GM18517 (cell line): Measurements from ENCODE around the gene ORAI3.

Experiments
- ATAC-seq: cut with Tn5 transposase; IDR thresholded peaks from one replicate; pipeline ENCODE4 v1.9.1; 2021; ENCODE audit warnings: mild to moderate bottlenecking, moderate library complexity; ENCODE audit not compliant: unreplicated experiment

The ORAI3 gene

DNA sequence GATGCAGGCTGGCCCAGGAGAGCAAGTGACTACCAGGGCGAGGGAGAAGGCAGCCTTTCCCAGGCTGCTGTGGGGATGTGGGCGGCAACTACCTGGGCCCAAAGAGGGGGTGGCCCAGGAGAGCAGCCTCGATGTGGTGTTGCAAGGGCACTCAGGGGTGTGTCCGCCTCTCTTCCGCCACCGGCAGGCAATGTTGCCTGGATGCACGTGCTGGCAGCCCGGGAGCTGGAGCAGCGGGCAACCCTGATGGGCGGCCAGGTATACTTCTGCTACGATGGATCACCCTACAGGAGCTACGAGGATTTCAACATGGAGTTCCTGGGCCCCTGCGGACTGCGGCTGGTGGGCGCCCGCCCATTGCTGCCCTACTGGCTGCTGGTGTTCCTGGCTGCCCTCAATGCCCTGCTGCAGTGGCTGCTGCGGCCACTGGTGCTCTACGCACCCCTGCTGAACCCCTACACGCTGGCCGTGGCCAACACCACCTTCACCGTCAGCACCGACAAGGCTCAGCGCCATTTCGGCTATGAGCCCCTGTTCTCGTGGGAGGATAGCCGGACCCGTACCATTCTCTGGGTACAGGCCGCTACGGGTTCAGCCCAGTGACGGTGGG, 38.8 kb downstream of the ORAI3 start:
- ATAC-seq, result no peak

DNA sequence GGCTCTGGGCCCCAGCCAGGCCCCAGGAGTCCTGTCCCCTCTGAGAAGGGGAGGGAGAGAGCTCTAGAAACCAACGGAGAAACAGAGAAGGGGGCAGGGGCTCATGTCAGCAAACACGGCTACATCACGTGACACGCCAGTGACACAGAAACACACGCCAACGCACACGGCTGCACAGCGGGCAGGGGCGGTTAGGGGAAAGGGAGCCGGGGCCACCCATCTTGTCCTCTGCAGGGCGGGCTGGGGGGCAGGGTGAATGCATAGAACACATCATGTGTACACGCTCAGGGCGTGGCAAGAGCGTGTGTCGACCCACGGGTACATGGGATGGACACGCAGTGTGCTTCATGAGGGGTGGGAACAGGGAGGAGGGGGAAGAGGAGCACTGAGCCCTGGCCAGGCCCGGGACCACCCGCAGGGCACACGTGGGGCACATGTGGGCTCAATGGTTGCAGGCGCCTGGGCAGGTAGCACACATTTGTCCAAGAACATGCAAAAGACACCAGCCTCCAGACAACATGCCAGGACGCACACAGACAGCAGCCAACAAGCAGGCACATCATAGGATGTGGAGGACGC, 40.7 kb downstream of the ORAI3 start:
- ATAC-seq, result no peak

- no peak for ATAC-seq
Observed at GRCh38 chr16:30990105-30990504, 41.2 kb downstream of the ORAI3 start.

DNA sequence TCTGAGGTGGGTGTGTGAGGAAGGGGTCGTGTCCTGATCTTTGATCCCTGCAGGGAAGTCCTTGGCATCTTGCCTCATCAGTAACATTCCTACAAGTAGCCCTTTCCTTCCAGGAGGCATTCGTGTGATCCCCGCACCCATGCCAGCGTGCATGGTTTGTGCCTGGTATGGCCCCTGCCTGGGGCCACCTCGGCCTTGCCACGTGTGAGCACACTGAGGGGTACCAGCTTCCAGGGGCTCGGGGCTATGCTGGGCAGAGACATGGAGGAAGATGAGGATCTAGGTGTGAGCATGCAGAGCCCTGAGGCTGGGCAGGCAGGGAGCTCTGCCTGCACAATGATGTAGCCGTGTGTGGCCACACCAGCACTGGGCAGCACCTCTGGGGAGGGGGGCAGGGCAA, 42.2 kb downstream of the ORAI3 start:
- ATAC-seq, result no peak

GRCh38 chr16:30992276-30992780, 43.5 kb downstream of the ORAI3 start:
- ATAC-seq, result no peak

DNA sequence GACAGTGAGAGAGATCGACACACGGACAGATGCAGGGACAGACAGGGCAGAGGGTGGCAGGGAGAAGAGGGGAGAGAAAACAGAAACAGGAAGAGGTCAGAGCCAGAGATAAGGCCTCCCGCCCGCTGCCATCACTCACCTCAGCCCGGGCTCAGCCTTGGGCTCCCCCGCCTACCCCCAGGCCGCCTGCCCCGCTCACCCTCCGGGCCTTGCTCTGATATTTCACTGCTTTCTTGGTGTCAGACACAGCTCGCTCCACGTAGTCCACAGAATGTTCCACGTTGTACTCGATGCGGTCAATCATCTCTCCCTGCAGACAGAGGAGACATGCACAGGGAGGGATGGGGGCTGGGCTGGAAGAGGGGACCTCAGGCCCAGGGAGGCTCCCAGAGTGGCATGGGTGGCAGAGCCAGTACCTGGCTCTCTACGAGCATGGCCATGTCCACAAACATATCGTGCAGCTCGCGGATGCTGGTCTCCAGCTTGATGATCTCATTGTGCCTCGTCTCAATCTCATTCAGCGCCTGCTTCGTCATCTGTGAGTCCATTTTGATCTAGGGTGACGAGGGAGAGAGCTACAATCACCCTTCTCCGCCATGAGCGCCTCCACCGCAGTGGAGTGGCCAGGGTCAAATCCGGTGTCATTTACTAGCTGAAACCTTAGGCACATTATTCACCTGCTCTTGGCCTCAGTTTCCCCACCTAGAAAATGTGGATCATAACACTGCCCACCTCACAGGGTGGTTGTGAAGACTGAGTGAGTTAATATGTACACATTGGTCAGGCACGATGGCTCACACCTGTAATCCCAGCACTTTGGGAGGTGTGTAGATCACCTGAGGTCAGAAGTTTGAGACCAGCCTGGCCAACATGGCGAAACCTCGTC, 44.3 kb downstream of the ORAI3 start:
- no peak for ATAC-seq

GRCh38 chr16:30995927-30996323, 47.1 kb downstream of the ORAI3 start:
- no peak for ATAC-seq

GRCh38 chr16:30996324-30996984, 47.6 kb downstream of the ORAI3 start:
- no peak for ATAC-seq

DNA sequence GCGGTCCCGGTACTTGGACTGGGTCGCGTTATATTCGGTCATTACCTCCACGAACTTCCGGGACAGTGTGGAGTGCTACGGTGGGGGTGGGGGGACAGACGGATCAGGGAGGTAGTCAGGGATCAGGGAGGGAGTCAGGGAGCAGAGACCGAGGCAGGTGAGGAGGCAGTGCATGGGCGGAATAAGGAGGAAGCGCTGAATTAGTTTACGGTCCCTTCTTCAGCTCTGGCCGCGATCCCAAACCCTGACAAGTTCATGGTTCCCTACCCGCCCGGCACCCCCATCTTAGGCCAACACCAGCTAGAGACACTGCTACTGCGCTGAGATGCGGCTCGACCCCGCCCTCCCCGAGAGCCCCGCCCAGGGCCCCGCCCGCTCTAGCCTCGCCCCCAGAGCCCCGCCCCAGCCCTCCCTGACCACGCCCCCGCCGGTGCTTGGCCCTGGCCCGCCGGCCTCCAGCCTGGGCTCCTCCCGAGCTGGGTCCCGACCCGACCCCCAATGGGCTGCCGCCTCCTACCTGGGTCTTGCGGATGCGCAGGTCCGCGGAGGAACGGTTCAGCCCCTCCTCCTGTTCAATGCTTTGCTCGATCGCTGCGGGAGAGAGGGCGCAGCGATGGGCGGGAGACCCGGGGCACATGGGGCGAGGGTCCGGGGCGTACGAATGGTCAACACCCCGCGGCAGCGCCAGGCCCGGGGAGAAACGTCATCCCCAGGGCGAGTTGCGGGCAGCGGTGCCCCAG, 48.3 kb downstream of the ORAI3 start:
- peak; percentile 46 for ATAC-seq

DNA sequence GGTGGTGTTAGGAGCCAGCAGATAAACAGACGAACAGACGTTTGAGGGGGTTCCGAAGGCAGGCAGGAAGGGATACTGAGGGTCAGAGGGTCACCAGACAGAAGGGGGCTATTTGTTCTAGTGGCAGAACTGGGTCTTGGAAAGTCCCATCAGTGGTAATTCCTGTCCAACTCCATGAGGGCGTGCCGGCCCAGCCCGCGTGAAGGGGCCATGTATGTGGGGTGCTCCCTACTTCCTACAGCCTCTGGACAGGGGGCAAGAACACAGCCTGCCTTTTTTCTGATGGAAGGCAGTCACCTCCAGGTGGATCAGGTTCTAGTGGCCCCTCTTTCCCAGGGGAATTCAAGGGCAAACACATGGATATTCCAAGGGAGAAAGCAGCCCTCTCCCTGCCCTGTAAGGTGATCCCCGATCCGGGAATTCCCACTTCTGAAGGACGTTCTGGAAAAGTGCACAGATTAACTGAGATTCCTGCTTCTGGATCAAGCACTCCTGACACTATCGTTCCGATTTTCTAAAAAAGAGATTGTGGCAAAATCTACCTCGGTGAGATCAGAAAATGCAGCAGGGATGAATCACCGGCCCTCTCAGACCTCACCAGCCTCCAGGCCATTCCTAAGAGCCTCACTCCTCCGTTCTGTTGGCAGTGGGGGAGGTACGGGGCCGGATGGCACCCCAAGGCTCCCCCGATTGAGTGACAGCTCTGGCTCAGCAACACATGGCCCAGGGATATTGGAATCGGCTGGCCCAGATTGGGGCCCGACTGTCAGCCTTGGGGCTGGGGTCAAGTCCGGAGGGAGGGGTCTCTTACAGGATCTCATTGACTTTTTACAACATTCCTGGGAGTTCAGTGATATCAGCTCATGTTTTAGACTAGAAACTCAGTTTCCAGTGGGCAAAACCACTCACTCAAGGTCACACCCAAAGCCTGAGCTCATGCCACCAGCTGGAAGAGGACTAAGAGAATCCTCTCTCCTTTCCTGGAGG, 49.1 kb downstream of the ORAI3 start:
- ATAC-seq, result no peak

DNA sequence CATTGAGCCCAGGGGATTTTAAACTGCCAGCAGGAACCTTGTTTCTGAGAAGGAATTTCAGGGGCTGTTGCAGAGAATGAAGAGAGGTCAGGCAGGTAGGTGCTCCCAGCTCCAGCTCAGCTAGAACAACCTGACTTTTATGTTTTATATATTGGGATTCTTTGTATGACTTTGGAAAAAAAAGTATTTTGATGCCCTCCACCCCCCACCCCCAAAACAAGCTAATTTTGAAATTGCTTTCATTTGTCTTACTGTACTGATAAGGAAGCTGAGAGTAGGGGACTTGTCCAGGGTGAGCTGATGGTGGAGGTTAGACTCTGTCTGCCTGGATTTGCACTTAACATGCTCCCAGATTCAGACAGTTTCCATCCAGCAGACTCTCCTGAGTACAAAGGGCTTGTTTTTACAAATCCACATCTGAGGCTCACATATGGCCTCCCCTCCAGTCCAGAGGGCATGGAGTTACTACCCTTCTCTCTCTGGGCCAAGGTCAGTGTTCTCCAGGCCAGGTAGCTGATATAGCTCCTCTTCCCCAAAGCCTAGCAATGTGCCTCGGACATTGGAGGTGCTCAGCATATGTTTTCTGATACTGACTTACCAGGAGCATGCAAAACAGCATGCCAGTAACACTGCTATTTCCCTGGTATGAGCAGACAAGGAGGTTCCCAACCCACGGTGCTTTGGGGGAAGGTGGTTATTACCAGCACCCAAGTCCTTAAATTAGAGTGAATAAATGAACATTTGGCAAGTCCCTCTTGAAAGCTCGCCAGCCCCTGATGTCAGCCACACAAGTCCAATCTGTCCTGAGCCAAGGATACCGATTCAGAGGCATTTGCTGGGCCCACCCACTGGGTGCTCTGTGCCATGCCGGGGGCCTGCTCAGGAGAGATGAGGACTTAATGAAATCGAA, 50.2 kb downstream of the ORAI3 start:
- no peak for ATAC-seq

GRCh38 chr16:31000671-31001382, 52.0 kb downstream of the ORAI3 start:
- ATAC-seq, result no peak

DNA sequence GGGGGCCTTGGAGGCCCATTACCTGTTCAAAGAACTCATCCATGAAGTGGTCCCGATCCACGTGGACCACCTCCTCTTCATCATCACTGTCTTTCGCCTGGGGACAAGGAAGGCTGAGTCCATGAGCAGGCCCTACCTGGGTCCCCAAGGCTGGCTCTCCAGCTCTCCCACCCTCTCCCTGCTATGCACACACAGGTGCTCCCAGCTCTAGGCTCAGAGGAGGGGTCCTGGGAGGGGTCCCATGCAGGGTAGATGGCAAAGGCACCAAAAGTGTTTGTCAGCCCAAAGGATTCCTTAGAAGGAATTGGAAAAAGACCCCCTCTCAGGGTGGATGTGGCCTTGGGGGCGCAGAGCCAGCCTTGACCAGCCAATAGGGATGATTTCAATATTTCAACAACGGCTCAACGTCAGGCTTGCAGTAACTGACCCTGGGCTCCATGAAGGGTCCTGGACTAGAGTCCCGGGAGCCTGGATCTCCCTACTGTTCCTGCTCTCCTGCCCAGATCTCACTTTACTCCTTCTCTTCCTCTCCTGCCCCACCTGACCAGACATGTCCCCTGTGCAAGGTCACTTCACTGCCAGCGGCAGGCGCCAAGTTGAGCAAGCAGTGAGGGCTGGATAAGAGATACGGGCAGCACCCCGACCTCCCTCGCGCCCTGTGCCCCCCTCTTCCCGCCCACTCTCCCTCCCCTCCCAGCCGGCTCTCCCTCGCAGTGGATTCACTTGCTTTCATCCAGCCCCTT, 52.8 kb downstream of the ORAI3 start:
- no peak for ATAC-seq

DNA sequence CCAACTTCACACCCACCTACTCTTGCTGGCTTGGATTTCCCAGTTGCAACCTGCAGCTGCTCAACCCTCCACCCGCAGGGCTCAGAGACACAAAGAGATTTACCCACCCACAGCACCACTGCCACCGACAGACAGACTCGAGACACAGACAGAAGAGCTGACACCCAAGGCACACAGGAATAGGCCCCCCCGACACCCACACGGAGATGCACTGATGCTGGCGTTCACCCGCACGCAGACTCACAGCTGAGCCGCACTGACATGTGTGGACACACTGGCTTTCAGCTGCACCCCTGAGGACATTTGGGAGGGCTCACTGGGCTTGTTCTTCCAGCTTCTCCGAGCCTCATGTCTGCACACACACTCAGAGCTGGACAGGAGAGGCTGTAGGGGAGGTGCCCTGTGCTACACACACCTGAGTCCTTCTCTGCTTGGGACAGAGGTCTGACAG, 53.4 kb downstream of the ORAI3 start:
- ATAC-seq, result no peak

DNA sequence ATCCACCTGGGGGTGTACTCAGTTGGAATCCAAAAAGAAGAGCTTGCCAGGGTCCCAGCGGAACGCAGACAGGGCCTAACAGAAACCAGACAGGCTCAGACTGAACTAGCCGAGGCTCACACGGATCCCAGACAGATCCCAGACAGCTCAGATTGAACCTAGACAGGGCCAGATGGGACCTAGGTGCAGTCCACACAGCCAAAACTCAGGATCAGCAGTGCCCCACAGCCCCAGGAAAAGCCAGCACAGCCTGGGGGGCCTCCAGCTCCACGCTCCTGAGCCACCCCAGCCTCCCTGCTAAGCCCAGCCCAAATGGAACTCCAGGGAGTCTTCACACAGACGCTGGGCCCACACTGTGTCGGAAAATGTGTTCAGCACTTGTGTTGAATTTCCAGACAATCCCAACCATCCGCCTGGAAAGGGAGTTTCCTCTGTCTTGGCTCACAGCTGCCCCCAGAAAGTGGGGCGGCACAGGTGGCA, 54.0 kb downstream of the ORAI3 start:
- no peak for ATAC-seq

GRCh38 chr16:31003744-31004143, 54.9 kb downstream of the ORAI3 start:
- no peak for ATAC-seq
